Putamen (tissue), 1 donor: ENCODE data around the gene CACNA2D3.
A peak's percentile ranks its signal among the peaks of the same experiment; 100 is the strongest.
"Not testable (repeated sequence)": the region's sequence is repeated elsewhere in the genome, so short reads cannot be mapped to it uniquely, and the experiment has no call there.

Experiments
- DNase-seq: peaks from one replicate; pipeline ENCODE4 v3.0.0-alpha.2; 2016; ENCODE audit warnings: low spot score

Gene CACNA2D3

DNA sequence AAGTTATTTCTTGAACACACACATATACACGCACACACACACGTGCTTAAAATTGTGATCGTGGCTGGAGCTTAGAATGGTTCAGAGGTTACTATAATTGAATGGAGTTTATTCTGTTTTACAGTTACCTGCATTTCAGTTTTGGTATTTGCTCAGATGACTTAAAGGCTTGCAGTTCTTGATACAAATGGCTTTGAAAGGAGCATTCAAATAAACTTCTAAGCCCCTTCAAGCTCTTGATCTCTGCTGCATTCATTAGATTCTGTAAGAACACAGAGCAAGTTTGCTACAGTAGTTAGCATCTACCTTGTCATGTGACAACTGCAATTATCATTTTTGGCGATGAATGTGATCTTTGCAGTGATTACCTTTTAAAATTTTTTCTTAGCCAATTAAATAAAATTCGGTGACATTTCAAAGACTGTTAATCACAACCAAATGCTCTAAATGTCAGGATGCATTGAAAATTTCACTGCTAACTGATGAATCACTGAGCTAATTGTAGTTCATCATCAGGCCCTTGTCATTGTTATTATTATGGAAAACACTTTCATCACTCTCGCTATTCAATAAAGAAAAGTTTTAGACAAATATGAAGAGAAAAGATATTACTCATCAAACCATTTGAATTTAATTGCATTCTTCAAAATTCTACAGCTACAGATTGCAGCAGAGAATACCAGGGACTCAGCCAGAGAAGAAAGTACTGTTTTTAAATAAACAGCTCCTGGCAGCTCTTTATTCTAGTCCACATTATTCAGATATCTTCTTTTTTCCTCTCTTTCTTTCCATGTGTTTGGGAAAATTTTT lies 509.4 kb downstream of the CACNA2D3 start:
- DNase-seq = peak; percentile 49

DNA sequence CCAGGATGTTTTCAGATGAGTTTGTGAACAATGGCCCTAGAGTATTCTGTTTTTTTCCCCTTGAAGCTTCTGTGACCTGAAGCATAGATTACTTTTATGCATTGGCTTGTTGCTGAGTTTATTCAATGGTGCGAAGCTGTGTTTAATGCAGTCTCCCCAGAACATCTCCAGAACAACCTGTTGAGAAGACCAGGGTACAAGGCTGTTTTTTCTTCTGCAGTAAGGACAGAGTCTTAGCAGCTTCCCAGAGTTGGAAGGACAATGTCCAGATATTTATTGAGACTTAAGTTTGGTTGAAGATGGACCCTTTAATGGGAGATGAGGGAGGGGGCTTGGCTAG lies 509.9 kb downstream of the CACNA2D3 start:
- no peak for DNase-seq

DNA sequence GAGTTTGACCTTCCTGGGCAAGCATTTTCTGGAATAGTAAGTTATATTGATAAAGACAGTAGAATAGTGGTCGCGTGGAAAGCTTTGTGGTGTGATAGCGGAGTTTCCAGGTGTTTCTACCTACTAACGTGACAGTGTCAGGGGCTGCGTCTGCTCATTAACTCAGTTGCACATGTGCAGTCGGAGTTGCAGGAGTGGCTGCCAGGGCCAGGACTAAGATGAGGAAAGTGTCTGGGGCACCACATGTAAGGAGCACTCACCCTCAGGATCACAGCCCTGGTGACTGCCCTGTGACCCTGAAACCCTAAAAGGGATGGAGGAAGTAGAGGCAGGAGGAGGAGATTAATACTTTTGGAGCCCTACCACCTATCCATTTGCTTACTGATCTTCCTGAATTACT lies 510.5 kb downstream of the CACNA2D3 start:
- no peak for DNase-seq

DNA sequence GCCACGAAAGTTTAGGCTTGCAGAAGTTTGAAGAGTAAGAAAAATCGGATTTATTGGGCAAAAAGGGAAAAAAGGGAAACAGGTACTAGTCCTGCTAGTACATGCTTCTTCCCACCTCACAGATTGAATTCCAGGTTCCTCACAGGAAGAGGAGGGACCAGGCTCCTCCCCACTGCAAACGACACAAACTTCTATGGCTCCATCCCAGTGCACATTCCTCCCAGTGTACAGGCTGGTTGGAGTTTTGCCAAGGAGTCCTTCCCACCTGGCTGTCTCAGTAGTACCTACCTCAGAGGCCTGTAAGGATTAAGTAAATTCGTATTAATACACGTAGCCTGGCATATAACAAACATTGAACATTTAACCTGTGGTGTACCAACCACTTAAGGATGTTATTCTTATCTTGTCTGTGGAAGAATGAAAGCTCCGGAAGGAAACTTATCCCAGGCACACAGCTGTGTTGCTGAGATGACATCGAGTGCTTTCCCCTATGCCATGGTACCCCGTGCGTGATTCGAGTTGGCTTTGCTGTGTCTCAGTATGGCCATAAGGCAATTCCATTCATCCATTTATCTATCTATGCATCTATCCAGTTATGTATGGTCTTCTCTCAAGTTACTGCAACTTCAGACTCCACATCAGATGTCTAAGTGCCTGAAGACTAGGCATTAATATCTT lies 511.2 kb downstream of the CACNA2D3 start:
- no peak for DNase-seq

DNA sequence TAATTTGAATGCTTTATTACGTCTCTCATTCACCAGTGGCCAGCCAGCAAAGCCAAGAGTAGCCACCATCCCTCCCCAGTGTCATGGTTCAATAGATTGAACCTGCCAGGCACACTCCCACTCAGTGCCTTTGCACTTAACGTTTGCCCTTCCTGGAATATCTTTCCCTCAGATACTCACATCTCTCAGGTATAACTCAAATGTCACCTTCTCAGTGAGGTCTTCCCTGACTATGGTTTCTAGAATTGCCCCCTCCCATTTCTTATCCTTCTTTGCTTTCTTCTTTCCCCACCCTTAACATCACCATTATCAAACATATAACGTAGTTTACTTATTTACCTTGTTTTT lies 511.7 kb downstream of the CACNA2D3 start:
- no peak for DNase-seq

DNA sequence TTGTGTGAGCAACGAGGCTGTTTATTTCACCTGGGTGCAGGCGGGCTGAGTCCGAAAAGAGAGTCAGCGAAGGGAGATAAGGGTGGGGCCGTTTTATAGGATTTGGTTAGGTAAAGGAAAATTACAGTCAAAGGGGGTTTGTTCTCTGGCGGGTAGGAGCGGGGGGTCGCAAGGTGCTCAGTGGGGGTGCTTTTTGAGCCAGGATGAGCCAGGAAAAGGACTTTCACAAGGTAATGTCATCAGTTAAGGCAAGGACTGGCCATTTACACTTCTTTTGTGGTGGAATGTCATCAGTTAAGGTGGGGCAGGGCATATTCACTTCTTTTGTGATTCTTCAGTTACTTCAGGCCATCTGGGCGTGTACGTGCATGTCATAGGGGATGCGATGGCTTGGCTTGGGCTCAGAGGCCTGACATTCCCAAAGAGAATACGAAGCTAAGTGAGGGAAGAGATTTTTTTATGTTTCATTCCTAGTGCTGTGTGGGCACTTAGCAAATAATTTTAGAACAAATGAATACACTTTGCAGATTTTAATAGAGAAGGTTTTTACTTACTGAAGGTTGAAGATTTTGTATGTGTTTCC lies 517.5 kb downstream of the CACNA2D3 start:
- not testable (repeated sequence) for DNase-seq

DNA sequence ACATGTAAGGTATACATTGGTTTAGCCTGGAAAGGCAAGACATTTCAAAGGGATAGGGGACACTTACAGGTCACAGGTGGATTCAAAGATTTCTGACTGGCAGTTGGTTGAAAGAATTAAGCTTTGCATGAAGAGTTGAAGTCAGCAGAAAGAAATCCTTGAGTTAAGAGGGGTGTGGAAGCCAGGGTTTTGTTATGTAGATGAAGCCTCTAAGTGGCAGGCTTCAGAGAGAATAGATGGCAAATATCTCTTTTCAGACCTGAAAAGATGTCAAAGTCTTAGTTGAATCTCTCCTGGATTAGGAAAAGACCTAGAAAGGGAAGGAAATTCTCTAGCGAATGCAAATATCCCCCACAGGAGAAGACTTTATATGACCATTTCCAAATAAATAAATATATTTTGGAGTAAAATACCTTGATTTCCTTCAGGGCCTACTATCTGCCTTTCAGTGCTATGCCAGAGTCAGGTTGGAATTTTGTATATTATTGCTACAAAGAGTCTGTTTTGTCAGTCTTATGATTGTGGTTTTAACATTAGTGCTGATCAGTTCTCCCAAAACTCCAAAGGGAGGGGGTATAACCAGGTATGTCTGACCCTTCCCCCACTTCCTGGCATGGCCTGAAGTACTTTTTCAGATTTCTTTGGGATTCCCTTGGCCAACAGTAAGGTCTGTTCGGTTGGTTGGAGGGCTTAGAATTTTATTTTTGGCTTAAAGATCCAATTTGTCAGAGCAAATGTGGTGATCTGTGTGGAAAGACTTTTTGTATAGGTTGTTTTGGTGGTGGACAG lies 519.1 kb downstream of the CACNA2D3 start:
- DNase-seq = no peak

DNA sequence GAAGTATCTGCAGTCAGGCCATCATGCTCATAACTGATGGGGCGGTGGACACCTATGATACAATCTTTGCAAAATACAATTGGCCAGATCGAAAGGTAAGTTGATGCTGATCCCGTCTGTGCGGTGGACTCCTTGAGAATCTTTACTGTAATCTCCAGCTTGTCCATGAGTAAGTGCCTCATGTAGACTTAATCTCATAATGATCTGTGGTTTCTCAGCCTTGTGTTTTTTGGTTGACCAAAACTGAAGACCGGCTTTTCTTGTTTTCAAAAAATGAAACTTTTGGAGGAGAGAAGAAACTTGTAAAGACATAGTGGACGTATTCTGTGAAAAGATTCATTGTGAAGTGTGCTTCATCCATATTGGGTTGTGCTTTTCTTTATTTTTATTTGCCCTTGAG lies 519.8 kb downstream of the CACNA2D3 start:
- DNase-seq = no peak

DNA sequence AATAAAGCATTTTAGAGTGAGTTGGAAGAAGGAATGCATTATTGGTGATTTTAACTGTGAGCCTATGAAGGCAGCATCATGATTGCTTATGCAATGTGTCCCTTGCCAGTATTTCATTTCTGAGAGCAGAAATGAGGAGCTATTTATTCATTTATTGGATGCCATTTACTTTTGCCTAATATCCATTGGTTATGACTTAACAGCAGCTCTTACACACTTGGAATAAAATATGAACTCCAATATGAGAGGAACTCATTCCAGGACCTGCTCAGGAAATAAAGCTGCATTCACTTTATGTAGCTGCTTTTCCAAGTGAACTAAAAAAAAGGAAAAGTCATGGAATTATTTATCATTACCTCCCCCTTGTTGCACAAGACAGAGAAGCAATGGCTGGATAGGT lies 525.4 kb downstream of the CACNA2D3 start:
- no peak for DNase-seq

DNA sequence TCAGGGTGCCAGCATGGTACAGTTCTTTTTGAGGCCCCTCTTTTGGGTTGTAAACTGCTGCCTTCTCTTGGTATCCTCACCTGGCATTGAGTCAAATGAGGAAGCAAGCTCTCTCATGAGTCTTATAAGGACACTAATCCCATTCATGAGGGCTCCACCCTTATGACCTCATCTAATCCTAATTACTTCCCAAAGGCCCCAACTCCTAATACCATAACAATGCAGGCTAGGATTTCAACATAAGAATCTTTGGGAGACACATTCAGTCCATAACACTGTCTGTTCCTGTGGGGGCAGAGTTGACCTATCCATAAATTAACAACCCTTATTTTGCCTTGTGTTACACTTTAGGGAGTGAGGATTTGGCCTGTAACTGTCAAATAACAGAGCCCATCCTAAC lies 527.2 kb downstream of the CACNA2D3 start:
- DNase-seq = no peak

DNA sequence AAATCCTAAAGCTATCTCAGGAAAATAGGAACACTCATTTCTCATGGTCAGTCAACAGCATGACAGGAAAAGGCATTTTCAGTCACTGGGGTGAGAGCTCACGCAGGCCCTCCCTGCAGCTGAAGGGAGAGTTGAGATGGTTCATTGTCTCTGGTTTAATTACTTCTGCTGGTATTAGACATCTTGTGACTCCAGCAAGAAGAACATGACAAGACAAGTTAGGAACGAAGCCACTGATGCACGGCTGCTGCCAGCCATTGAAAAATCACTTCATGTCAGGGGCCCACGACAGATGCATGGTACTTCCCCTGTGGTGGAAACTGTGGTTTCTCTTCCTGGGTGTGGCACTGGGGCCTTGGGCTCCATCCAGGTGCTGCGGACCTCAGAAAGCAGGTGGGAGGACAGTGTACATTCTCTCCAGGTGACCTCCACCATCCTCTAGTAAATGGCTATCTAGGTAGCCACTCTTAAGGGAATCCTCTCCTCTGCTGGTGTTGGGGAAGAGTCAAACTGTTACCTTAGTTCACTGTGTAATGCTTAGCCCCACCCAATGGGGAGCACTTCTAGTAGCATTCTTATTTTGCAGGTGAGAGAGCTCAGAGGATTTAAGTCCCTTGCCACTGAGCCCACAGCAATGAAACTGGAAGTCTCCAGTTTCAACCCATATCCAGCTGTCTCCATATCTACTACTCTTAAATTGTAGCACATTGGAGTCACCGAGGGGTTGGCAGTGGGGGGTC lies 531.3 kb downstream of the CACNA2D3 start:
- no peak for DNase-seq

DNA sequence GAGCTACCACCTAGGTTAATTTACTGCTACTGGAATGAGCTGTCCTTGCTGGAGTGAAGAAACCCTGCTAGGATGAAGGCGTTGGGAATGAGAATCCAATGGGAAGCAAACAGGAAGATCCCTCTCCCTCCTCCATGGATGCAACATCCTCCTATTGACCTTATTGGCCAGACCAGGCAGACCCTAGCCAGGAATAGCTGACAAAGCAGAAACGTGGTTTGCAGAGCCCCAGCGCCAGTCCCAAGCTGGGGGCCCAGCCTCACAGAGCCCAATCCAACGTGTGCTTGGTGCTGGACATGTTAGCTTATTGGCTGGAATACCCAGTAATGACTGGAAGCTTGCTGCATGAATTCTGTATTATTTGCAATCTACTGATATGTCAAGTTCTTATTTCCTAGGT lies 532.4 kb downstream of the CACNA2D3 start:
- no peak for DNase-seq

DNA sequence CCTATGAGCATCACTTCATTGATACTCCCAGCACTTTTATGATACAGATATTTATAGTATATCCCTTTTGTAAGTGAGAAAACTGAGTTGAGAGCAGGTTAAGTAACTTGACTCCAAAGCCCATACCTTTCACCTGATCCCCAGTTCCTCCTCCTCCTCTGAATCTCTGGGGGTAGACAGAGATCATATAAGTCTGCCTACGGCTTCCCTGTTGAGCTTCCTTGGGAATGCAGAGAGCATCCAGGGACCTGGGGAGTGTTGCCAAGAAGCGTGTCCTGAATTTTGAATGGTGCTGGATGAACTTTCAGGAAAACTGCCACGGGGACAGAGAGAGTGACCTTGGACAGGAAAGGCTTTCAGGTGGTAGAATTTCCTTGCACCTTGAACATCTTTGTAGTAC lies 537.0 kb downstream of the CACNA2D3 start:
- peak; percentile 42 for DNase-seq

DNA sequence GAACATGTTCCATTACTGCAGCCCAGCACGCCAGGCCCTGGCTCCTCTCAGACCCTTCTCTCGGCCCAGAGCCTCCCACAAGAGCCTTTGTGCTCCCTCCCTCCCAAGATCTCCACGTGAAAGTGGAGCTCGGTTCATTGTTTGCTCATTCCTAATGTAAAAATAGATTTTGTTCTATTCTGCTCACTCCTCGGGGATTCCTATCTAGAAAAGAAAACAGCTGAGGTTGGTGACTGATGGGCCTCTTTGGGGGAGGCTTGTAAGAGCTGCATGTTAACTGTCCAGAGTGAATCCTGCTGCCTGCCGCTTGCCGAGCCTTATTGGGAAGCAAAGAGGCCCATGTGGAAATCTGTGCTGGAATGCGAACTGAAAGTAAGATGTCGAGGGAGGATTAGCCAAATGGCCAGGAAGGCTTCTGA lies 538.4 kb downstream of the CACNA2D3 start:
- DNase-seq = no peak

DNA sequence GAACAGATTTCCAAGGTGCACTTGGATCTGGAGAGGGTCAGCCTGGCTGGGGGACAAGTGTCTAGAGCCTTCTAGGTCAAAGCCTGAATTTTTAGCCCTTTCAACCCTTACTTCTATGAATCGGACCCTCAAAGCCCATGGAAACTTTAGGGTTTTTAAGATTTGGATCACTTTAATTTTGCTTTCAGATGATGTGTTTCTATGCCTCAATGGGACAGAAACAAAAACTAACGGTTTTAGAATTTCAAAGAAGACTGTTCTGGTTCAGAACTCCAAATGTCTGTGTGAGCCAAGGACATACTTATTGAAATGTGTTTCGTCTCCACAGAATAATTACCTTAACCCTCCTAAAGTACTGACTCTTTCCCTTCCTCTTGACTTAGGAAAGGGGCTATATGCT lies 538.8 kb downstream of the CACNA2D3 start:
- DNase-seq = no peak

DNA sequence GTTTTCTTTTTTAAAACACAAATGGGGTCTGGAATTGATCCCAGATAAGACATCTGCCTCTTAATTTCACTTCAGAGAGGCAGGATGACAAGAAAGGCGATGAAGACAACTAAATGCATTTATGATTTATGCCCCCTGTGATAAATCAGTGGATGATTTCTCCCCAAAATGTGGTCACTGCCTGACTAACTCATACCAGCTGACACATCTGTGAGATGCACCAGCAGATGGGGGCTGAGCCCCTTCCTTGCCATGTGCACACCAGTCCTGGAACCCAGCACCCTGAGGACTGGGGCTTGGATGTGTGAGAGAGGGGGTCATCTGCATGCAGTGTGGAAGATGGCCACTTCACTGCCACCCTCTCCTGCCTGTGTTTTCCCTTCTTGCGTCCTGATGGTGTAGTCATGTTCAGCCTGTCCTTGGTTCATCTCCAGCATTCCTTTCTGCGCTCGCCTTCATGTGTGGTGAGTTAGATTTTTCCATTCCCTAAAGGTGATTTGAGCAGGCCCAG lies 541.2 kb downstream of the CACNA2D3 start:
- DNase-seq = no peak

DNA sequence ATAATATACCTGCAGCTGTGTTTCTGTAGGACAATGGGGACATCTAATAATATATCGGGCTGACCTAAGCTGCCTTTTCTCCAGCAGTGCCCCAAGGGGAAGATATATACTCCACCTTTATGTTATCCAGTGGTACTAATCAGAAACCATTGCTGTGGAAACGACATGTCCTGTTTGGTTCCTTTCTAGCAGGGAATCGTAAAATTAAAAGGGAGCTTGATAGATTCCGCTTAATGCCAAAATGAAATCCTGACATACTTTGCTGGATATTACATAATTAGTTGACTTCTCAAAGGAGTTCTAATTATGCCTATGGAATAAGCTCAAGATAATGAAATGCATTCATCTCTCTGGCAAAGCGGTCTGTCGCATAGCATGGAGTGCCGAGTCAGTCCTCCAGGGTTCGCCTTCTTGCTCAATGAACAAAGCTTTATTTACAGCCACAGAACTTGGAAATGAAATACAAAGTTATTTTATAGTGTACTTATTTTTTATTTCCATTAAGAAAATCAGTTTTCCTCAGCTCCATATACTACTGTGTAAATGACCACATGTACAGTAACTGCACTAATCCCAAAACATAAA lies 542.8 kb downstream of the CACNA2D3 start:
- peak; percentile 18 for DNase-seq

DNA sequence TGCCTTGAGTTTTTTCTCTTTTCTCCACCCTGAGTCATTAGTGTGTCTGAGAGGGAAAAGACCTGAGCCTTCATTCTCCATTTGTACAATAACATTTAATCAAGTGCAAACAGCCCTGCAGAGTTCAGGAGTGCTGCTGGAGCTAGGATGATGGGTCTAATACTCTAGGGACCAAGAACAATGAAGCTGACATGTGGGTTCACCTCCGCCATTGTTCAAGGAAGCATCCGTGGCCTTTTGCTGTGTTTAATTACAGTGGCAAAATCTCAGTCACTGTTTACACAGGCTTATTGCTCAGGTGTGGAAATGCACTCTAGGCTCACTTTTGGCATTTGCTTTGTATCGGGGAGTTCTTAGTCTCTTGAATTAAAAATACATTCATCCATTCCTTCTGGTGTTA lies 545.9 kb downstream of the CACNA2D3 start:
- DNase-seq = no peak

DNA sequence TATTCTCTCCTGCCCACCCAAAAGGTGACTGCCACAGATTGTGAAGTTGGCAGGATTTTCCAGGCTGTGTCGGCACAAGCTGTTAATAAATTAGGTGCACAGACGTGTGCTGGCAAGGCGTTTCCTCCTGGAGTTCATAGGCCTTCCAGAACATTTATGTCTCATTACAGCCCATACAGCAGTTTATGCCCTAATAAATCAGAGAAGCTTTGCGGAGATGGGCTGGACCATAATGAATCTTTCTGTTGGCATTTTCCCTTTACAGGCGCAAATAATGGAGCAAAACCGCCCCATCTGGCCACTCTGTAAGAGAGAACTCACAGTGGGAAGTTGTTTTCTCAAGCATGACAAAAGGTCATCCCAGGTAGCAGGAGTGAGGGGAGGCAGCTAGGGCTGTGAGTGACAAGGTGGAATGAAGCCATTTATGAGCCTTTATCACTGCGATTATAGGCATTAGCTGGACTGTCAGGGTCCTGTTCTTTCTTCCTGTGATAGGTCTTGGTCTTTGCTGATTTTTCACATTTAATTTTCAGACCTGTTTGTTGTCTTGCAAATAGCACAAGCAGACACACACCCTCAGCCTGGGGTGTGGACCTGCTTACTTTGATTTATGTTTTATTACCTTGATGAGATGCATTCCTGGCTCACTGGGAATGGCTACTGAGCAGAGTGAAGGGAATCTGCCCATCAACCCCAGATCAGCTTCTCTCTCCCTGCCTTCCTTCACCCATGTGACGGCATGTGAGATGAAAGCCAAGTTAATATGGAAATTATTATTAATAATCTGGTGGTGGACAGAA lies 548.0 kb downstream of the CACNA2D3 start:
- DNase-seq = no peak

DNA sequence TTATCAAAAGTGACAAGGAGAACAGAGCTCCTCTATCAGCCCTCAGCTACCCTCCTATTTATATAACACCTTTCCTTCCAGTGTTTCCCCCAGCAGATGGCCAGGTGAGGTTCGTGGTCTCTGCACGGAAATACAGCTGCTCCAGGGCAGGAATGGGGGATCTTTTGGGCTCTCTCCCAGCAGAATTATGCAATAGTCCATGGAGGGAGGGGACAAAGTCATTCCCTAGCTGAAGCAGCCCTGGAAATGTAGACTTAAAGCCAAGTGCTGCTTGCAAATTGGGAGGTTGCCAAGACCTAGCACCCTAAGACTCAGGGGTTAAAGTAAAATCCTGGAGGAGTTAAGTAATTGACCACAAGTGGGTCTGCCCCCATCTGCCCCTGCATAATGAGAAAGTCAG lies 549.2 kb downstream of the CACNA2D3 start:
- DNase-seq = peak; percentile 11

DNA sequence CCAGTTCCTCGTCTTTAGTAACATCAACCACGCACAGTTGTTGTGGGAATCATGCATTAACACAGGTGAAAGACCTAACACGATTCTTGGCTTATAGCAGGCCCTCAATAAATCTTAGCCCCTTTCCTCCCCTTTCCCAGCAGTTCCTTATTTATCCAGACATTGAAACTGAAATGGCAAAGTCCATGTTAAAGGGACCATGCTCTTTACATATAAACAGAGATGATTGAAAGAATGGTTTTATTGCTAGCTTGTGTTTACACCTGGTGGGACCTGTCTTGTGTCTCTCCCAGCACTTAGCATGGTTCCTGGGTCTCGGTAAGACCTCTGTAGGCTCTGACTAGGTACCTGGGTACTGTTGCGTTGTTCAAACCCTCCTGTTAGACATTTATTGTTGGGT lies 553.7 kb downstream of the CACNA2D3 start:
- DNase-seq = no peak
